Activated naive CD4-positive, alpha-beta T cell (primary cell): ENCODE measurements around the gene RBM10.

Source experiments
- DNase-seq, 4 experiments: peaks; one replicate each; lab custom pipeline; 2025; lab: John Stamatoyannopoulos, UW

RBM10 gene

GRCh38 chrX:47235691-47236103 is 90.7 kb downstream of the RBM10 start:
- DNase-seq: no peak
